Transverse colon (tissue), 4 donors: ENCODE results near the gene ZBTB40. TPM values are rescaled to one million over a fixed set of nuclear protein-coding genes. Genes with fewer than 3 reads are reported as not detected.

ENCODE experiments used
- DNase-seq: peaks from one replicate; pipeline ENCODE4 v3.0.0-alpha.2; 2019
- H3K27ac ChIP-seq, 4 donors: fragments of 200-600 bp; sonication (generic); 2 replicates each; pipeline ENCODE4 v1.5.1; 2016 to 2018; ENCODE audit warnings: inconsistent platforms in 4 of 4
- H3K27me3 ChIP-seq: fragments of 200-600 bp; sonication (generic); 2 replicates; pipeline ENCODE4 v1.5.1; 2017; ENCODE audit warnings: inconsistent platforms
- H3K36me3 ChIP-seq, 4 donors: fragments of 200-600 bp; sonication (generic); 2 replicates each; pipeline ENCODE4 v1.5.1; 2017 to 2019; ENCODE audit warnings: inconsistent platforms in 4 of 4
- H3K4me1 ChIP-seq, 4 donors: fragments of 200-600 bp; sonication (generic); 2 replicates each; pipeline ENCODE4 v1.5.1; 2017 to 2020; ENCODE audit warnings: inconsistent platforms in 4 of 4
- H3K4me3 ChIP-seq, 4 donors: fragments of 200-600 bp; sonication (generic); 1 replicate in 1 of 4; 2 replicates in 3 of 4; pipeline versions ENCODE4 v1.5.1 to v1.6.1; 2017 to 2019; ENCODE audit warnings: inconsistent platforms in 4 of 4
- H3K9me3 ChIP-seq, 2 donors: fragments of 200-600 bp; sonication (generic); 2 replicates each; pipeline ENCODE4 v1.5.1; 2017 to 2019; ENCODE audit warnings: inconsistent platforms in 2 of 2
- EP300 ChIP-seq: sonication (generic); formaldehyde crosslinking; IDR thresholded peaks from one replicate; pipeline ENCODE4 v1.6.1; 2017; ENCODE audit warnings: antibody characterized with exemption, low read depth
- POLR2A ChIP-seq: fragments of 450-650 bp; IDR thresholded peaks from one replicate; pipeline ENCODE4 v1.6.1; 2016; ENCODE audit warnings: antibody characterized with exemption, mild to moderate bottlenecking, moderate library complexity
- POLR2AphosphoS5 ChIP-seq, 3 donors: sonication (generic); formaldehyde crosslinking; IDR thresholded peaks; one replicate each; pipeline ENCODE4 v1.6.1; 2016; ENCODE audit warnings: antibody characterized with exemption in 3 of 3
- WGBS, 2 donors: methylation state at CpG; one replicate each; pipeline ENCODE4 v1.1.5; 2018; ENCODE audit warnings: low coverage in 1 of 2; 5-methylcytosine and 5-hydroxymethylcytosine counted together
- in situ Hi-C, 4 donors: fragments of 200-750 bp; cut with MboI; loops; one replicate each; pipeline versions ENCODE4 v1.15.0 to v1.15.1; 2017; ENCODE audit warnings: low sequenced_read_pairs in 3 of 4, low pct_ligation_motif_present in 1 of 4, low pct_unique_long_range_greater_than_20kb in 1 of 4
- intact Hi-C: fragments of 100-400 bp; cut with DNase I; formaldehyde crosslinking; loops from one replicate; pipeline ENCODE4 v1.15.1; 2023; ENCODE audit warnings: low total_unique reads
- total RNA-seq, 4 donors: library from RNA; depleted of rRNA; stranded (reverse); fragments of >200 nt; gene quantifications; one replicate each; pipeline ENCODE4 v1.1.0, GENCODE V29; 2016
- TF ChIP-seq, protein P1 (sequence below), 5 experiments: fragments of 200-600 bp in 3 of 5; fragments of 450-650 bp in 2 of 5; sonication (generic) in 3 of 5; IDR thresholded peaks; 1 replicate in 2 of 5; 2 replicates in 3 of 5; pipeline ENCODE4 v1.5.1; 2016 to 2017; ENCODE audit warnings: antibody characterized with exemption in 5 of 5, inconsistent platforms in 3 of 5, mild to moderate bottlenecking in 2 of 5, moderate library complexity in 1 of 5

ZBTB40 gene
- total RNA-seq, 4 donors from 2014 or later = 17.7 to 30.3 (median 21.1) TPM

DNA sequence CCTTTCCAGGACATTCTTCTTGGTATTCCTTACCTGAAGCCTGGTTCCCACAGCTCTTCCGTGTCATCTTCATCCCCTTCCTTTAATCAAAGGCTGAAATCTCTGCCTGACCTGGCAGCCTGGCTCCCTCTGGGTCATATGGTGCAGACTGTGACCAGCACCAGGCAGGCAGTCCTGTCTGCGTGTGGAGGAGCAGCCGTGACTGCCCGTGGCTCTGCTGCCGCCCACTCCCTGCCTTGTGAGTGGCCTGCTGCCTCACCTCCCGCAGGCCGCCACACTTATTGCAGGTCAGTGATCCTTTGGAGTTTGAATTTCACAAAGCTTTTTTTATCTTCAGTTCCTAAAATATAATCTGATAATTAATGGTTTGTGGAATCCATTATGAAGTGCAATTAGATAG is 75.5 kb downstream of the ZBTB40 start:
- intact Hi-C loops = no loop called here
- Histone ChIP-seq H3K4me3 (no peak overlapping the region), H3K36me3 (peaks cover 0 to 36% (median 11%) of the 10 kb centered on the region in 4 donors), H3K27me3 (no peaks in the 10 kb centered on the region), H3K4me1 (peaks cover 0 to 17% (median 9%) of the 10 kb centered on the region in 4 donors), H3K9me3 (no peaks in the 10 kb centered on the region), H3K27ac (no peak overlapping the region)
- in situ Hi-C loops = no loop called here
- WGBS, 2 donors = 90% methylated on average over 2 to 7 of the region's 7 CpGs
- no peak for TF ChIP-seq POLR2AphosphoS5 (IDR thresholded peaks at IDR 0.05)
- no peak for TF ChIP-seq POLR2A
- TF ChIP-seq EP300 = no peak
- TF ChIP-seq, protein P1, sequence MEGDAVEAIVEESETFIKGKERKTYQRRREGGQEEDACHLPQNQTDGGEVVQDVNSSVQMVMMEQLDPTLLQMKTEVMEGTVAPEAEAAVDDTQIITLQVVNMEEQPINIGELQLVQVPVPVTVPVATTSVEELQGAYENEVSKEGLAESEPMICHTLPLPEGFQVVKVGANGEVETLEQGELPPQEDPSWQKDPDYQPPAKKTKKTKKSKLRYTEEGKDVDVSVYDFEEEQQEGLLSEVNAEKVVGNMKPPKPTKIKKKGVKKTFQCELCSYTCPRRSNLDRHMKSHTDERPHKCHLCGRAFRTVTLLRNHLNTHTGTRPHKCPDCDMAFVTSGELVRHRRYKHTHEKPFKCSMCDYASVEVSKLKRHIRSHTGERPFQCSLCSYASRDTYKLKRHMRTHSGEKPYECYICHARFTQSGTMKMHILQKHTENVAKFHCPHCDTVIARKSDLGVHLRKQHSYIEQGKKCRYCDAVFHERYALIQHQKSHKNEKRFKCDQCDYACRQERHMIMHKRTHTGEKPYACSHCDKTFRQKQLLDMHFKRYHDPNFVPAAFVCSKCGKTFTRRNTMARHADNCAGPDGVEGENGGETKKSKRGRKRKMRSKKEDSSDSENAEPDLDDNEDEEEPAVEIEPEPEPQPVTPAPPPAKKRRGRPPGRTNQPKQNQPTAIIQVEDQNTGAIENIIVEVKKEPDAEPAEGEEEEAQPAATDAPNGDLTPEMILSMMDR (IDR thresholded peaks at IDR 0.05) = no peak
- DNase-seq = no peak

DNA sequence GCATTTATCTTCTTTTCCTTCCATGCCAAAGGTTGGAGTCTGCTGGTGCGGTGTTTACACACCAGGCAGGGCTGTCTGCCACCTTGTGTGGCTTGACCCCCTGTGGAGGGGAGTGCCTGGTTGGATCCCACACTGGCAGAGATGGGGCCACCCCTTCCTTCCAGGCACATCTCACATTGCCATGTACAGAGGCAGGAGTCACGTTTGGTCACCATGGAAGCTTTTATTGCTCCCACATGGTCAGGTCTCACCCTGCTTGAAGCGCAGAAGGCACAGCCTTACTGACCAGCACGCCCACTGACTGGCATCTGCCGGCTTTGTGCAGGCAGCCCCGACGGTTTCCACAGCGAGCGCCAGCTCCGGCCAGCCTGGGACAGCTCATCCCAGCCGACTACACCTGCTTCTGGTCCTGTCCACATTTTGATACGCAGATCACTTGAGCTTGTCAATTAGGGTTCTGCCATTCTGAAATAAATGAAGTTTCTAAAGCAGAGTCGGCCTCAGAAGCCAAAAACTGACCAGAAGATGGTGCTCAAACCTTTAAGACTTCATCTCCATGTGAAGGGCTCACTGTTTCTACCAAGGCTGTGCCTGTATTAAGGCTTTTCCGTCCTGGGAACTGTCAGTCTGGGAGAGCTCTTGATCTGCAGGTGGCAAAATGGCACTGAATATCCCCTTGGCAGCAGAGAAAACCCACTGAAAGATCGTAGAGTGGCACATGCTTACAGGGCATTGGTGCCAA is 76.1 kb downstream of the ZBTB40 start:
- DNase-seq = no peak

DNA sequence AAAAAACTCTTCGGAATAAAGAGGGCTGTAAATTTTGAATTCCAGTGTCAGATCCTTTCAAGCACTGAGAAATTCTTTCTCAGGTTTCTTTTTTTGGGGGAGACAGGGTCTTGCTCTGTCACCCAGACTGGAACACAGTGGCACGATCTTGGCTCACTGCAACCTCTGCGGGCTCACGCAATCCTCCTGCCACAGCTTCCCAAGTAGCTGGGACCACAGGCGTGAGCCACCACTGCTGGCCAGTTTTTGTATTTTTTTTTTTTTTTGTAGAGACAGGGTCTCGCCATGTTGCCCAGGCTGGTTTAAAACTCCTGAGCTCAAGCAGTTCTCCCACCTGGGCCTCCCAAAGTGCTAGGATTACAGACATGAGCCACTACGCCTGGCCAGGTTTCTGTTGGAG is 76.8 kb downstream of the ZBTB40 start:
- WGBS, 2 donors = 80 to 95% methylated on average over 2 to 7 of the region's 7 CpGs
- Histone ChIP-seq H3K4me3 (no peak overlapping the region), H3K4me1 (peaks cover 0 to 17% (median 9%) of the 10 kb centered on the region in 4 donors), H3K9me3 (no peaks in the 10 kb centered on the region), H3K36me3 (peaks cover 0 to 36% (median 8%) of the 10 kb centered on the region in 4 donors), H3K27me3 (no peaks in the 10 kb centered on the region), H3K27ac (no peak overlapping the region)
- DNase-seq = no peak
- intact Hi-C loops (no loop called here), in situ Hi-C loops (no loop called here)
- TF ChIP-seq, protein P1 (IDR thresholded peaks at IDR 0.05) = no peak
- TF ChIP-seq EP300 (no peak), POLR2A (no peak)

More for the DNA sequence above, 76.1 kb downstream of the ZBTB40 start:
- no peak for TF ChIP-seq POLR2A
- no peak for TF ChIP-seq EP300
- TF ChIP-seq, protein P1 (IDR thresholded peaks at IDR 0.05) = no peak
- no peak for TF ChIP-seq POLR2AphosphoS5 (IDR thresholded peaks at IDR 0.05)
- Histone ChIP-seq H3K36me3 (peaks cover 0 to 36% (median 8%) of the 10 kb centered on the region in 4 donors), H3K4me1 (peaks cover 0 to 17% (median 9%) of the 10 kb centered on the region in 4 donors), H3K27ac (no peak overlapping the region), H3K4me3 (no peak overlapping the region), H3K27me3 (no peaks in the 10 kb centered on the region), H3K9me3 (no peaks in the 10 kb centered on the region)
- WGBS, 2 donors = 88 to 90% methylated on average over 4 to 15 of the region's 15 CpGs
- intact Hi-C loops = no loop called here
- in situ Hi-C loops = no loop called here

DNA sequence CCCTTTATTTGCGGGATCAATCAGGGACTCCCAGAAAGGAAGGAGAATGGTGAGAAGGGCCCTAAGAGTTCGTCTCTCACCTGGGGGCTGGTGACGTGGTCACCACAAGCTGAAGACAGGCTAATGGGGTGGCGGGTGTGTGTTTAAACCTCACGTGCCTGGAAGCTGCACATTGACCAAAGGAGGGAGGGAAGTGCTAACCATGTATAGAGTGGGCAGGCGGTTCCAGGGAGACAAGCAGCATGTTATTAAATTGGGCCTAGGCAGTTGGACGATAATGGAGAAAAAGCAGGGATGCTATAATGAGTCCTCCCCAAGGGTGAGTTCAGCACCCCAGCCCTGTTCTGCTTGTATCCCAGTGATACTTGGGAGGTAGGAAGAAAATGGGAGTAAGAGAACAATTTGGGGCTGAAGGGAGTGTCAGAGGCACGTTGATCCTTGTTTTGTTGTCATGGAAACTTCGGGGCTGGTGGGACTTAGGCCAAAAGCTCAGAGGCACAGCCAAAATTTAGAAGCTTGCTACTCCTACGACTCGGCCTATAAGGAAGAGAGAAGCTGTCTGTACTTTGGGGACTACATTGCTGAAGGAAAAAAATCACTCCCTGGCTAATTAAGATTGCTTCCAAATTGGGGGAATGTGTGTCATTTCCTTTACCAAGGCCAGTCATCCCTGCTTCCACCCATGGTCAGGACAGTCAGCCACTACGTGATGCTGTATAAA is 78.4 kb downstream of the ZBTB40 start:
- peaks cover 0 to 23% (median 3%) of the 10 kb centered on the region in 4 donors for H3K36me3 ChIP-seq
- TF ChIP-seq EP300 (no peak), POLR2A (no peak), POLR2AphosphoS5 (IDR thresholded peaks at IDR 0.05) (no peak)
- TF ChIP-seq, protein P1 (IDR thresholded peaks at IDR 0.05) = no peak
- WGBS, 2 donors = 65 to 87% methylated on average over 4 to 12 of the region's 12 CpGs
- H3K4me3 ChIP-seq = no peak overlapping the region
- no peaks in the 10 kb centered on the region for H3K27me3 ChIP-seq
- no peak for DNase-seq
- peaks cover 0 to 17% (median 9%) of the 10 kb centered on the region in 4 donors for H3K4me1 ChIP-seq
- in situ Hi-C loops = no loop called here
- no peaks in the 10 kb centered on the region for H3K9me3 ChIP-seq
- peak overlapping the region; percentile 8 to 55 (median 44) for H3K27ac ChIP-seq
- intact Hi-C loops = no loop called here
